Inflammatory macrophage (primary cell): Measurements from ENCODE around the gene C1orf167.

Experiments
- DNase-seq, 2 donors: peaks; one replicate each; pipeline ENCODE4 v3.0.0-alpha.2; 2020 to 2022

The C1orf167 gene

DNA sequence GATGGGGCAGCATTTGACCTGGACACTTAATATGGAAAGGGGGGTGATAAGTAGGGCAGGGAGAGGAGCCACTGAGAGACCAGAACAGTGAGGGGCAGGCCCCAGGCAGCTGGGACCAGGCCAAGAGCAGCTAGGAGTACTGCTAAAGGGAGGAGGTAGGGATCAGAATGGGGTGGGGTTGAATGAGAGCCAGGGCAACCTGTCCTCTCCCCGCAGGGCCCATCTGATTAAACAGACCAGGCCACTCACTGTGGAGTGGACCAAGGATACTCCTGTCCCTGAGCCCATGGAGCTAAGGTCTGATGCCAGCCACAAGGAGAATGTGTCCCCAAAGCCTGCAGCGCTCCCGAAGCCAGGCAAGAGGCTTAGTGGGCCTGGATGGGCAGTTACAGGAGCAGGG lies 2.1 kb downstream of the C1orf167 start:
- no peak for DNase-seq

GRCh38 chr1:11764519-11764918 lies 2.5 kb downstream of the C1orf167 start:
- DNase-seq = no peak

GRCh38 chr1:11765661-11766428 lies 3.9 kb downstream of the C1orf167 start:
- no peak for DNase-seq

DNA sequence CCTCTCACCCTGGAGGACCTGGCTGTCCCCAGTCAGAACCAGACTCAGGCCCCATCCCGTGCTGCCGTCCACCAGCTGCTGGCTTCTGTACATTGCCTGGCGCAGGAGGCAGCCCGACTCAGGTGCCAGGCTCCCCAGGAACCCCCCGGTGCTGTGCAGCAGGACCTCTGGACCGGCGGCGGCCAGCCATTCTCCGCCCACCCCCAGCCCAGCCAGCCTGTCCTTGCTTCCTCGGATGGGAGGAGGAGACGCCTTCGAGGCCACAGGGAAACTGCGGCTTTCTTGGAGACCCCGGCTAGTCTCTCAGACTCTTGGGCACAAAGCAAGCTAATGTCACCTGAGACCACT lies 4.4 kb downstream of the C1orf167 start:
- no peak for DNase-seq

DNA sequence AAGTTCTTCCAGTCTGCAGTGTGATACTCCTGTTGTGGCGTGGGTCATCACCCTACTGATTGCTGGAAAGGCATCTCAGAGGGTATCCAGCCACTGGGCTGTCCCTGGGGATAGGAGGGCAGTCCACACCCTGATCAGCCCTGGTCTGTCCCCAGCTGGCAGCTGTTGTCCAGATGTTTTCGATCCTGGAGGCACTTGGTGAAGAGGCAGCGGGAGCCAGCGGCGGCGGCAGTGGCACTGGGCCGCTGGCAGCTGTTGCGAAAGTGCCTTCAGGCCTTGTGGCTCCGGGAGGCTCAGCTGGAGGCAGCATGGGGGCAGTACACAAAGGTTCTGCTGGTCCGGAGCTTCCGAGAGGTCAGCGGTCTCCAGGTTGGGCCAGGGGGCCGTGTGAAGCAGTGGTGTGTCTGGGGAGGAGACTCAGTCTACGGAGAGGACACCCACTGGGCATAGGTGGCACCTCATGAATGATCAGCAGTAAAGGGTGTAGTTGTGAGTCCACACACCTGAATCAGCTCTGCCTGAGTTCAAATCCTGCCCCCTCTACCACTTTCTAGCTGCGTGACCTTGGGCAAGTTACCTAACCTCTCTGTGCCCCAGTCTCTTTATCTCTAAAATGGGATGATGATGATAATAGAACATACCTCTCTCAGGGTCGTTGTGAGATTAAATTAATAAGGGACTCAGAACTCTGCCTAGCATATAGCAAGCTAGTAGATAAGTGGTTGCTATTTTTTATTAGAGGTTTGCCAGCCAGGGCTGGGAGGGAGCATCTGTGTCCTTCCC lies 6.1 kb downstream of the C1orf167 start:
- DNase-seq = no peak

- no peak for DNase-seq
These were observed 6.8 kb downstream of the C1orf167 start for GRCh38 chr1:11768821-11769220.

- DNase-seq = no peak
These were observed 7.3 kb downstream of the C1orf167 start for GRCh38 chr1:11769274-11769673.

DNA sequence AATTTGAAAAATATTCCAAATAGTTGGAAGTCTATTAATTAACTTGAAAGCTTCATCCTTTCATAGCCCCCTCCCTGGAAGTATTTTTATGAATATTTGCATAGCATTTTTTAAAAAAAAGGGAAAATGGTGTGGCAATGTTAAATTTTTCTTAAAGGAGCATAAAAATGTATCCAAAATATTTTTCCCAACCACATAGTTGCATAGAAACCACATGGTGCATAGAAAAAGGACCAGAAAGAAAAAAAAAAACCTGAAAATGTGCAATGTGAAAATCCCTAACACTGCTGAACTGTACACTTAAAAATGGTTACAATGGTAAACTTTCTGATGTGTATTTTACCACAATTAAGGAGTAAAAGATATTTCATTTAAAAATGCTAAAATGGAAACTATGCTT lies 8.0 kb downstream of the C1orf167 start:
- DNase-seq = no peak

GRCh38 chr1:11771481-11772043 lies 9.6 kb downstream of the C1orf167 start:
- DNase-seq = no peak

DNA sequence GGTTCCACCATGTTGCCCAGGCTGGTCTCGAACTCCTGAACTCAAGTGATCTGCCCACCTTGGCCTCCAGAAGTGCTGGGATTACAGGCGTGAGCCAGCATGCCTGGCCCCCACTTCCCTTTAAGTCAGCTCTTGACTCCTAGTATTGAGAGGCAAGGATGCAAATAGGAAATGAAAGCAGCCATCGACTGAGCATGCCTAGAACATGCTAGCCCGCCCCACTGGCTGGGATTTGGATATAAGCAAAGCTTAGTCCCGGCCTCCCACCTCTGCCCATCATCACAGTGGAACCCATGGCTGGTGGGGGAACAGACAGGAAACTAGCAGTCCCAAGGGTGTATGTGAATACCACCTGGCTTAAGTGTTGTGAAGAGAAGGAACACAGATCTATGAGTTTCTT lies 10.5 kb downstream of the C1orf167 start:
- DNase-seq = peak in 1 of 2 donors; percentile 49

GRCh38 chr1:11774753-11775152 lies 12.8 kb downstream of the C1orf167 start:
- no peak for DNase-seq

- DNase-seq = no peak
These were observed 15.8 kb downstream of the C1orf167 start for GRCh38 chr1:11777658-11778322.

DNA sequence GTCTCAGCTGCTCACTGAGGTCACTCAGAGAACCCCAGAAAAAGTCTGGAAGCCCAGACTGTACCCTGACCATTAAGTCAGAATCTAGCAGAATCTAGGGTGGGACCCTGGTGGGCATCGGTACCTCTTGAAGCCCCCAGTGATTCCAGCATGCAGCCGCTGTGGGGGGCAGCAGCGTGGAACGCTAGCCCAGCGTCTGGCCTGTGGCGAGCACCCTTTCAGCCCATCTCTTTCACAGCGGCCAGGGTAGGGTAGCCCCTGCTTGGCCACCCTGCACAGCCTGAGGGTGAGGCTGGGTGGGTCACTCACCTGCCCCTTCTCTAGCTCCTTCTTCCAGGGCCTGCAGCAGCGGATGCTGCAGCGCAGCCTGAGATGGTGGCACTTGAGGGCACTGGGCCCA lies 16.3 kb downstream of the C1orf167 start:
- no peak for DNase-seq

GRCh38 chr1:11778844-11779623 lies 17.0 kb downstream of the C1orf167 start:
- DNase-seq = no peak

DNA sequence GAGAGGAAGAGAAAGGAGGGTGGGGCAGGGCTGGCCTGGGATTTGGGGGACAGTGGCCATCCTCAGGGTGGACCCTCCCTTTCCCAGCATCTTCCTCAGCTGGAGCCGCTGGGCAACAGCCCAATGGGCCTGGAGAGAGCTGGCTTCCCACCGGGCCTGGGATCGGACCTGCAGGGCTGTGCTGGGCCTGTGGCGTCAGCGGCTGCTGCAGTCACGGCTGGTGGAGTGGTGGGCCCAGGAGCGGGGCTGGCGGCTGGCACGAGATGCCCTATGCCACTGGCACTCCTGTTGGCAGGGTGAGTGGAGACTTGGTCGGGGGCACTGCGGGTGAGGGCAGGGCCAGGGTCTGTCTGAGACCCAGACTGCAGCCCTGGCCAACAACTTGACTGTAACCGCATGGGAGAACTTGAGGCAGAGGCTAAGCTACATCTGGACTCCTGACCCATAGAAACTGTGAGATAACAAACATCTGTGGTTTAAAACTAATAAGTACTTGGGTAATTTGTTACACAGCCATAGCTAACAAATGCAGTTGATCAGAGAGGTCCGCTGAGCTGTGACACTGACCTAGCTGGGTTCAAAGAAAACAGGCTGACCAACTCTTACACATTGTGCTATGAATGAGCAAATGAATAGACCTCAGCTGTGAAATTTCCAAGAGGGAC lies 17.9 kb downstream of the C1orf167 start:
- DNase-seq = no peak

DNA sequence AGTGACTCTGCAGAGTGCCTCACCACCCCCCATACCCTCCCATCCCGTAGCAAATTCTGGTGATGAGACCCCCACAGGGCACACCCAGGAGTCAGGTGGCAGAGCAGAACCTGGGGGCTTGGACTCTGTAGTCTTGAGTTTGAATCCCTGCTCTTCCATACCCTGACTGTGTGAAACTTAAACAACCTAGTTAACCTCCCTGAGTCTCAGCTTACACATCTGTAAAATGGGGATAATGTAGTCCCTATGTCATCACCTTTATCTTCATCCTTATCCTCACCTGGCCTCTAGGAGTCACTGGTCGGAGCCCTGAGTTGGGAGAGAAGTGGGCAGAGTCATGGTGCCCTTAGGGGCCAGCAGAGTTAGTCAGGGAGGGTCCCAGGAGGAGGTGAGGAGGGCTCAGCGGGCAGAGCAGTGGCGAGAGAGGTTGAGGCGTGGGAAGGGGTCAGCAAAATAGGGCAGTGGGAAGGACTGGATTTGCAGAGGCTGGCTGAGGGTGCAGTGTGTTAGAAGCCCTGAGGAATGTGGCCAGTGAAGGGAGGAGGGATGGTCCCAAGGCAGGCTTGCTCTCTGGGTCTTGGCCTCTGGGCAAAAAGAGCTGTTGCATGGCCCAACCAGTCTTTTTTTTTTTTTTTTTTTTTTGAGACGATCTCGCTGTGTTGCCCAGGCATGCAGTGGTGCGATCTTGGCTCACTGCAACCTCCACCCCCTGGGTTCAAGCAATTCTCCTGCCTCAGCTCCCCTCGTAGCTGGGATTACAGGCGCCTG lies 18.6 kb downstream of the C1orf167 start:
- no peak for DNase-seq

GRCh38 chr1:11781297-11781696 lies 19.3 kb downstream of the C1orf167 start:
- no peak for DNase-seq

DNA sequence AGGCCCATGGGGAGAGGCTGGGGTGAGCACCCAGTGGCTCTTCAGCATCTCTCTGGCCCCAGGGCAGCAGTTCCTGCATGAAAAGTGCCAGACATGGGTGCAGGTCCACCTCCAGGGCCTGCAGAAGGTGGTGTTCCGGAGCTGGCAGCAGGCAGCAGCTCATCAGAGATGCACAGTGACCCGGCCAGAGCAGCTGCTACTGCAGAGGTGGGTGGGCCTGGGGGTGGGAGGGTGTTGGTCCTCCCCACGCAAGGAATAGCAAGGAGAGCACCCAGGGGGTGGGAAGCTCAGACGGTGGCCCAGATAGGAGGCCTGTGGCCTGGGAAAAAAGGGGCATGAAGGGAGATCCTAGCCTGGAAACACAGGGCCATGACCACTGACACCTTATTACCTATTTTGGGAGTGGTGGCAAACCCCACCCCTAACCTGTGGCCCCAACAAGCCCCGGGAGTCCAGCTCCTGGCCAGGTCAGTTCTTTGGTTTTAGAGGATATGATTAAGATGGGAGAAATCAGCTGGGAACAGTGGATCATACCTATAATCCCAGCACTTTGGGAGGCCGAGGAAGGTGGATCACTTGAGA lies 20.2 kb downstream of the C1orf167 start:
- no peak for DNase-seq

GRCh38 chr1:11783556-11783955 lies 21.6 kb downstream of the C1orf167 start:
- no peak for DNase-seq

GRCh38 chr1:11784256-11784992 lies 22.4 kb downstream of the C1orf167 start:
- no peak for DNase-seq
